Nephron progenitor cell (in vitro differentiated cells): ENCODE measurements around the gene RAB26.

ENCODE experiments used
- DNase-seq: peaks from one replicate; pipeline ENCODE4 v3.0.0; 2021
- H3K27ac Mint-ChIP-seq: 2 replicates; pipeline ENCODE4 v1.8.0; 2021; ENCODE audit warnings: mild to moderate bottlenecking, moderate library complexity, mixed read lengths
- H3K27me3 Mint-ChIP-seq: 2 replicates; pipeline ENCODE4 v1.8.0; 2021; ENCODE audit warnings: mild to moderate bottlenecking, low read depth, mixed read lengths; ENCODE audit not compliant: poor library complexity
- H3K36me3 Mint-ChIP-seq: 2 replicates; pipeline ENCODE4 v1.8.0; 2021; ENCODE audit warnings: low read depth, mixed read lengths
- H3K4me1 Mint-ChIP-seq: 2 replicates; pipeline ENCODE4 v1.8.0; 2021; ENCODE audit warnings: mixed read lengths
- H3K4me3 Mint-ChIP-seq: 2 replicates; pipeline ENCODE4 v1.8.0; 2021; ENCODE audit warnings: mild to moderate bottlenecking, moderate library complexity, mixed read lengths
- H3K9me3 Mint-ChIP-seq: 2 replicates; pipeline ENCODE4 v1.8.0; 2021; ENCODE audit warnings: mild to moderate bottlenecking, moderate library complexity, mixed read lengths
- TF ChIP-seq, protein P1 (sequence below): fragments of 200-600 bp; sonication (generic); IDR thresholded peaks from 2 replicates; pipeline ENCODE4 v1.5.0; 2021; ENCODE audit warnings: antibody characterized with exemption

Gene RAB26

DNA sequence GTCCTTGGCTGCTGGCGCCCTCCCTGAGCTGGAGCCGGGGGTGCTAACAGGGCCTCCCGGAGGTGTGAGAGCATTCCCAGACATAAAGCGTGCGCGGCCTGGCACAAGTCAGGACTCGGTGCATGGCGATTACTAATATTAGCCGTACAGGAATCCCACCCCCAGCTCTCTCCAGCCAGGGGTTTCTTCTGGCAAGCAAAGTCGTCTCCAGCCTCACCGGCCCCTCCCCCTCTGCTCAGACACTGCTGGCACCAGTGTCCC, 43.0 kb downstream of the RAB26 start:
- no peak overlapping the region for H3K4me3 Mint-ChIP-seq
- H3K27me3 Mint-ChIP-seq, result peaks cover 21% of the 10 kb centered on the region
- DNase-seq, result no peak
- H3K36me3 Mint-ChIP-seq, result no peaks in the 10 kb centered on the region
- H3K9me3 Mint-ChIP-seq, result no peaks in the 10 kb centered on the region
- TF ChIP-seq, protein P1, sequence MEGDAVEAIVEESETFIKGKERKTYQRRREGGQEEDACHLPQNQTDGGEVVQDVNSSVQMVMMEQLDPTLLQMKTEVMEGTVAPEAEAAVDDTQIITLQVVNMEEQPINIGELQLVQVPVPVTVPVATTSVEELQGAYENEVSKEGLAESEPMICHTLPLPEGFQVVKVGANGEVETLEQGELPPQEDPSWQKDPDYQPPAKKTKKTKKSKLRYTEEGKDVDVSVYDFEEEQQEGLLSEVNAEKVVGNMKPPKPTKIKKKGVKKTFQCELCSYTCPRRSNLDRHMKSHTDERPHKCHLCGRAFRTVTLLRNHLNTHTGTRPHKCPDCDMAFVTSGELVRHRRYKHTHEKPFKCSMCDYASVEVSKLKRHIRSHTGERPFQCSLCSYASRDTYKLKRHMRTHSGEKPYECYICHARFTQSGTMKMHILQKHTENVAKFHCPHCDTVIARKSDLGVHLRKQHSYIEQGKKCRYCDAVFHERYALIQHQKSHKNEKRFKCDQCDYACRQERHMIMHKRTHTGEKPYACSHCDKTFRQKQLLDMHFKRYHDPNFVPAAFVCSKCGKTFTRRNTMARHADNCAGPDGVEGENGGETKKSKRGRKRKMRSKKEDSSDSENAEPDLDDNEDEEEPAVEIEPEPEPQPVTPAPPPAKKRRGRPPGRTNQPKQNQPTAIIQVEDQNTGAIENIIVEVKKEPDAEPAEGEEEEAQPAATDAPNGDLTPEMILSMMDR, result no peak
- no peak overlapping the region for H3K27ac Mint-ChIP-seq
- peaks cover 24% of the 10 kb centered on the region for H3K4me1 Mint-ChIP-seq

DNA sequence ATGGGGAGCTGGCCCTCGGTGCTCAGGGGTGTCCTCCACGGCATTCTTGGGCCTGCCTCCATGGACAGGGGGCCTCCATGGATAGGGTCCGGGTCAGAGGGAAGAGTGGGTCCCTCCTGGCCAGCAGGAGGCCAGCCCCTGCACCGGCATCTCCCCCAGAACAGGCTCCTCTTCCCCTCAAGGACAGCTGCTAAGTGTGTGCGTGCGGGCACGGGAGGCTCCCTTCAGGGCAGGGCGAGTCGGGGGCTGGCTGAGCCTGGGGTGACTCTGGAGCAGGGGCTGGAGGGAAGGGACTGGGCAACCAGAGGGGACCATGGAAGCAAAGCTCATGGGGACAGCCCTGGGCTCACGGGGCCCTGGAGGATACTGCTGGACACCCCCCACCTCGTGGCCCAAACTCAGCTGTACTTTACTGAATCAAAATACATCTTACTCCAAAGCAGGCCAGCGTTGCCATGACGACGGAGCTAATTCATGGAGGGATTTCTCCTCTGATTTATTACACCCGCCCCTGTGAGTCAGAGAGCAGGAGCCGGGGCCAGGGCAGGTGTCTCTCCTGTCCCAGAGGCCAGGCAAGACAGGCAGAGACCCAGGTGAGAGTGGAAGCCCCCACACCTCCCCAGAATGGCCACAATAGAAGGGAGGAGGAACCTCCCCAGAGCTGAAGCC, 45.9 kb downstream of the RAB26 start:
- TF ChIP-seq, protein P1, result no peak
- Mint-ChIP-seq H3K4me3 (peak overlapping the region; percentile 25), H3K27ac (no peak overlapping the region), H3K9me3 (no peaks in the 10 kb centered on the region), H3K27me3 (peaks cover 46% of the 10 kb centered on the region), H3K4me1 (peaks cover 24% of the 10 kb centered on the region), H3K36me3 (no peaks in the 10 kb centered on the region)
- DNase-seq, result peak; percentile 65

DNA sequence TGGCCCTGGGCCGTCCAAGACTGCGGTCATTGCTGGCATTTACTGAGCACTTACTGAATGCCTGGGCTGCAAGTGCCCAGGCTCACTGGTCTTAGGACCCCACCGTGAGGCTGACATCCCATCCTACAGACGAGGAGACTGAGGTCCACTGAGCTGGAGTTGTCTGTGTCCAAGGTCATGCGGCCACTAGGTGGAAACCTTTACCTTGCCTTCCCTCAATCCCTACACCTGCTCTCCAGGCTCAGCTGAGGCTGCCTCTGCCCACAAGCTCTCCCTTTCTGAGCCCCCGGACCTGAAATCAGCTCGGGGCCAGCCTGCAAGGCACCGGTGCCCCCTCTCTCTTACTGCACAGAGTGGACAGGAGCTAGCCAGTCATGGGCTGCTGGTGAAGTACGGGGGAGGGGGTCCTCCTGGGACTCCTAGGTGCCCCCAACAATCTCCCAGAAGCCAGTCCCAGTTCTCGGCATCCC, 46.5 kb downstream of the RAB26 start:
- peak; percentile 44 for DNase-seq
- Mint-ChIP-seq H3K36me3 (no peaks in the 10 kb centered on the region), H3K4me3 (peak overlapping the region; percentile 67), H3K4me1 (peaks cover 23% of the 10 kb centered on the region), H3K27me3 (peaks cover 52% of the 10 kb centered on the region), H3K27ac (no peak overlapping the region), H3K9me3 (no peaks in the 10 kb centered on the region)
- TF ChIP-seq, protein P1, result peak; percentile 45

GRCh38 chr16:2195322-2196161, 47.1 kb downstream of the RAB26 start:
- peaks cover 4% of the 10 kb centered on the region for H3K9me3 Mint-ChIP-seq
- peak overlapping the region; percentile 67 for H3K4me3 Mint-ChIP-seq
- no peak for DNase-seq
- H3K36me3 Mint-ChIP-seq, result no peaks in the 10 kb centered on the region
- H3K4me1 Mint-ChIP-seq, result peaks cover 17% of the 10 kb centered on the region
- no peak overlapping the region for H3K27ac Mint-ChIP-seq
- TF ChIP-seq, protein P1, result no peak
- H3K27me3 Mint-ChIP-seq, result peaks cover 58% of the 10 kb centered on the region

GRCh38 chr16:2196162-2196980, 47.9 kb downstream of the RAB26 start, which contains the start of gene CASKIN1:
CASKIN1 (minus strand) TSS chr16:2196605; CDS start chr16:2196432, 173 bp downstream.
- Mint-ChIP-seq H3K4me1 (peaks cover 15% of the 10 kb centered on the region), H3K27me3 (peaks cover 66% of the 10 kb centered on the region), H3K9me3 (peaks cover 5% of the 10 kb centered on the region), H3K4me3 (peak within 1 kb of the TSS; percentile 74), H3K27ac (no peak within 1 kb of the TSS), H3K36me3 (no peaks in the 10 kb centered on the region)
- DNase-seq, result peak; percentile 68
- TF ChIP-seq, protein P1, result no peak
